ENCODE data around the gene OSBPL5.

The OSBPL5 gene

GRCh38 chr11:3196161-3197043 is 31.3 kb upstream of the OSBPL5 start:
- H3K4me1 ChIP-seq (ENCODE audit: insufficient read depth, low read length) = no peaks in the 10 kb centered on the region
- no peaks in the 10 kb centered on the region for H3K9me3 ChIP-seq (ENCODE audit: insufficient read depth, low read depth, low read length)
- WGBS = 84% methylated on average over 23 of the region's 23 CpGs
- no peak overlapping the region for H3K27ac ChIP-seq (ENCODE audit: low read depth, low read length)
- H3K36me3 ChIP-seq (ENCODE audit: insufficient read depth, low read length) = no peaks in the 10 kb centered on the region
- peaks cover 5% of the 10 kb centered on the region for H3K27me3 ChIP-seq (ENCODE audit: insufficient read depth, low read length)
- no peak overlapping the region for H3K4me3 ChIP-seq (ENCODE audit: low read length)
- no peak overlapping the region for H3K9ac ChIP-seq (ENCODE audit: low read depth, low read length)

GRCh38 chr11:3195251-3196160 is 30.4 kb upstream of the OSBPL5 start:
- Histone ChIP-seq H3K4me1 (ENCODE audit: insufficient read depth, low read length) (0 out of 2 replicates have a peak, but pooled peaks cover 2% of the 10 kb centered on the region), H3K9me3 (ENCODE audit: insufficient read depth, low read depth, low read length) (no peaks in the 10 kb centered on the region), H3K9ac (ENCODE audit: low read depth, low read length) (no peak overlapping the region), H3K27me3 (ENCODE audit: insufficient read depth, low read length) (no peaks in the 10 kb centered on the region; the same call in 1 of the 2 replicates), H3K27ac (ENCODE audit: low read depth, low read length) (no peak overlapping the region), H3K4me3 (ENCODE audit: low read length) (no peak overlapping the region), H3K36me3 (ENCODE audit: insufficient read depth, low read length) (no peaks in the 10 kb centered on the region)
- WGBS = 79% methylated on average over 22 of the region's 22 CpGs

- H3K27me3 ChIP-seq (ENCODE audit: insufficient read depth, low read length) = no peaks in the 10 kb centered on the region; the same call in 1 of the 2 replicates
- H3K27ac ChIP-seq (ENCODE audit: low read depth, low read length) = no peak overlapping the region
- H3K9ac ChIP-seq (ENCODE audit: low read depth, low read length) = no peak overlapping the region
- peaks cover 9% of the 10 kb centered on the region for H3K4me1 ChIP-seq (ENCODE audit: insufficient read depth, low read length)
- H3K9me3 ChIP-seq (ENCODE audit: insufficient read depth, low read depth, low read length) = no peaks in the 10 kb centered on the region
- H3K4me3 ChIP-seq (ENCODE audit: low read length) = no peak overlapping the region
- H3K36me3 ChIP-seq (ENCODE audit: insufficient read depth, low read length) = no peaks in the 10 kb centered on the region
- WGBS = 88% methylated on average over 12 of the region's 12 CpGs
These were observed 29.1 kb upstream of the OSBPL5 start for GRCh38 chr11:3194016-3194816.

- Histone ChIP-seq H3K27me3 (ENCODE audit: insufficient read depth, low read length) (no peaks in the 10 kb centered on the region; the same call in 1 of the 2 replicates), H3K9ac (ENCODE audit: low read depth, low read length) (no peak overlapping the region), H3K27ac (ENCODE audit: low read depth, low read length) (no peak overlapping the region), H3K4me3 (ENCODE audit: low read length) (no peak overlapping the region), H3K36me3 (ENCODE audit: insufficient read depth, low read length) (no peaks in the 10 kb centered on the region), H3K4me1 (ENCODE audit: insufficient read depth, low read length) (peaks cover 15% of the 10 kb centered on the region), H3K9me3 (ENCODE audit: insufficient read depth, low read depth, low read length) (no peaks in the 10 kb centered on the region)
- WGBS = 87% methylated on average over 19 of the region's 19 CpGs
These were observed 28.4 kb upstream of the OSBPL5 start for GRCh38 chr11:3193373-3194015.

- 91% methylated on average over 14 of the region's 14 CpGs for WGBS
- H3K9ac ChIP-seq (ENCODE audit: low read depth, low read length) = 0 out of 2 replicates have a peak overlapping the region, but pooled peaks have one; percentile 38
- H3K4me3 ChIP-seq (ENCODE audit: low read length) = no peak overlapping the region
- no peaks in the 10 kb centered on the region for H3K36me3 ChIP-seq (ENCODE audit: insufficient read depth, low read length)
- H3K27ac ChIP-seq (ENCODE audit: low read depth, low read length) = no peak overlapping the region
- peaks cover 17% of the 10 kb centered on the region for H3K4me1 ChIP-seq (ENCODE audit: insufficient read depth, low read length)
- H3K9me3 ChIP-seq (ENCODE audit: insufficient read depth, low read depth, low read length) = no peaks in the 10 kb centered on the region
- H3K27me3 ChIP-seq (ENCODE audit: insufficient read depth, low read length) = no peaks in the 10 kb centered on the region
These were observed 27.6 kb upstream of the OSBPL5 start for GRCh38 chr11:3192511-3193372.

- Histone ChIP-seq H3K9ac (ENCODE audit: low read depth, low read length) (no peak overlapping the region), H3K4me1 (ENCODE audit: insufficient read depth, low read length) (peaks cover 17% of the 10 kb centered on the region), H3K4me3 (ENCODE audit: low read length) (no peak overlapping the region), H3K36me3 (ENCODE audit: insufficient read depth, low read length) (no peaks in the 10 kb centered on the region), H3K27ac (ENCODE audit: low read depth, low read length) (no peak overlapping the region), H3K9me3 (ENCODE audit: insufficient read depth, low read depth, low read length) (no peaks in the 10 kb centered on the region), H3K27me3 (ENCODE audit: insufficient read depth, low read length) (no peaks in the 10 kb centered on the region)
- WGBS = 95% methylated on average over 19 of the region's 19 CpGs
These were observed 26.6 kb upstream of the OSBPL5 start for GRCh38 chr11:3191586-3192324.

- WGBS = 76% methylated on average over 6 of the region's 6 CpGs
- no peaks in the 10 kb centered on the region for H3K36me3 ChIP-seq (ENCODE audit: insufficient read depth, low read length)
- no peak overlapping the region for H3K27ac ChIP-seq (ENCODE audit: low read depth, low read length)
- H3K9ac ChIP-seq (ENCODE audit: low read depth, low read length) = no peak overlapping the region
- H3K9me3 ChIP-seq (ENCODE audit: insufficient read depth, low read depth, low read length) = no peaks in the 10 kb centered on the region
- no peak overlapping the region for H3K4me3 ChIP-seq (ENCODE audit: low read length)
- no peaks in the 10 kb centered on the region for H3K27me3 ChIP-seq (ENCODE audit: insufficient read depth, low read length)
- H3K4me1 ChIP-seq (ENCODE audit: insufficient read depth, low read length) = peaks cover 17% of the 10 kb centered on the region
These were observed 25.5 kb upstream of the OSBPL5 start for GRCh38 chr11:3190600-3190999.

- H3K9me3 ChIP-seq (ENCODE audit: insufficient read depth, low read depth, low read length) = no peaks in the 10 kb centered on the region
- H3K9ac ChIP-seq (ENCODE audit: low read depth, low read length) = no peak overlapping the region
- H3K4me1 ChIP-seq (ENCODE audit: insufficient read depth, low read length) = peaks cover 17% of the 10 kb centered on the region
- H3K36me3 ChIP-seq (ENCODE audit: insufficient read depth, low read length) = no peaks in the 10 kb centered on the region
- H3K27me3 ChIP-seq (ENCODE audit: insufficient read depth, low read length) = no peaks in the 10 kb centered on the region
- peak overlapping the region; percentile 31; the same call in 1 of the 2 replicates for H3K4me3 ChIP-seq (ENCODE audit: low read length)
- WGBS = 85% methylated on average over 9 of the region's 11 CpGs
- peak overlapping the region; percentile 84; the same call in 1 of the 2 replicates for H3K27ac ChIP-seq (ENCODE audit: low read depth, low read length)
These were observed 24.9 kb upstream of the OSBPL5 start for GRCh38 chr11:3189886-3190583.
